Trophoblast cell (in vitro differentiated cells and primary cell): ENCODE data around the gene SERPINA9.

Experiments used
- DNase-seq, 2 donors: peaks; one replicate each; pipeline ENCODE4 v3.0.0-alpha.2; 2016
- H2AFZ ChIP-seq: 2 replicates; pipeline ENCODE4 v1.6.1; 2013; ENCODE audit warnings: low read length, moderate library complexity, mild to moderate bottlenecking; ENCODE audit not compliant: insufficient read depth, poor library complexity
- H2AK5ac ChIP-seq: 2 replicates; pipeline ENCODE4 v1.6.1; 2013; ENCODE audit warnings: mild to moderate bottlenecking, low read length
- H2BK120ac ChIP-seq: 2 replicates; pipeline ENCODE4 v1.6.1; 2013; ENCODE audit warnings: low read length, mild to moderate bottlenecking, moderate library complexity; ENCODE audit not compliant: insufficient read depth, poor library complexity
- H2BK12ac ChIP-seq: 2 replicates; pipeline ENCODE4 v1.6.1; 2013; ENCODE audit warnings: mild to moderate bottlenecking, low read length, moderate library complexity
- H2BK5ac ChIP-seq: 2 replicates; pipeline ENCODE4 v1.6.1; 2013; ENCODE audit warnings: low read length, low read depth, moderate library complexity, mild to moderate bottlenecking; ENCODE audit not compliant: poor library complexity
- H3K14ac ChIP-seq: 2 replicates; pipeline ENCODE4 v1.6.1; 2013; ENCODE audit warnings: mild to moderate bottlenecking, low read length
- H3K18ac ChIP-seq: 2 replicates; pipeline ENCODE4 v1.6.1; 2013; ENCODE audit warnings: mild to moderate bottlenecking, low read length
- H3K23ac ChIP-seq: 2 replicates; pipeline ENCODE4 v1.6.1; 2013; ENCODE audit warnings: low read length
- H3K27ac ChIP-seq: 2 replicates; pipeline ENCODE4 v1.5.1; 2013; ENCODE audit warnings: low read depth, mild to moderate bottlenecking, inconsistent platforms, low read length, moderate library complexity
- H3K27me3 ChIP-seq: 2 replicates; pipeline ENCODE4 v1.6.1; 2013; ENCODE audit warnings: inconsistent platforms, mild to moderate bottlenecking, low read length, moderate library complexity; ENCODE audit not compliant: insufficient read depth
- H3K36me3 ChIP-seq, 2 experiments: 1 replicate in 1 of 2; 2 replicates in 1 of 2; pipeline ENCODE4 v1.6.1; 2013; ENCODE audit warnings: low read length in 2 of 2, mild to moderate bottlenecking in 2 of 2, moderate library complexity in 1 of 2; ENCODE audit not compliant: insufficient read depth in 2 of 2, control insufficient read depth in 1 of 2
- H3K4ac ChIP-seq: 2 replicates; pipeline ENCODE4 v1.6.1; 2013; ENCODE audit warnings: low read depth, mild to moderate bottlenecking, low read length, moderate library complexity
- H3K4me1 ChIP-seq, 2 experiments: 1 replicate in 1 of 2; 2 replicates in 1 of 2; pipeline ENCODE4 v1.6.1; 2013; ENCODE audit warnings: low read length in 2 of 2, mild to moderate bottlenecking in 2 of 2, moderate library complexity in 1 of 2; ENCODE audit not compliant: insufficient read depth in 2 of 2, control insufficient read depth in 1 of 2
- H3K4me2 ChIP-seq: 2 replicates; pipeline ENCODE4 v1.6.1; 2013; ENCODE audit warnings: inconsistent platforms, mild to moderate bottlenecking, low read length, moderate library complexity
- H3K4me3 ChIP-seq: 2 replicates; pipeline ENCODE4 v1.5.1; 2013; ENCODE audit warnings: mild to moderate bottlenecking, low read depth, low read length, inconsistent platforms
- H3K79me1 ChIP-seq: one replicate; pipeline ENCODE4 v1.6.1; 2013; ENCODE audit warnings: low read length
- H3K79me2 ChIP-seq: 2 replicates; pipeline ENCODE4 v1.6.1; 2013; ENCODE audit warnings: low read length, mild to moderate bottlenecking; ENCODE audit not compliant: control insufficient read depth, insufficient read depth, poor library complexity
- H3K9ac ChIP-seq: 2 replicates; pipeline ENCODE4 v1.6.1; 2013; ENCODE audit warnings: mild to moderate bottlenecking, low read length
- H3K9me3 ChIP-seq: 2 replicates; pipeline ENCODE4 v1.6.1; 2013; ENCODE audit warnings: low read depth, mild to moderate bottlenecking, control low read depth, inconsistent platforms, low read length; ENCODE audit not compliant: insufficient read depth
- H4K12ac ChIP-seq: 2 replicates; pipeline ENCODE4 v1.6.1; 2013; ENCODE audit warnings: low read depth, mild to moderate bottlenecking, low read length, moderate library complexity
- H4K8ac ChIP-seq: 2 replicates; pipeline ENCODE4 v1.6.1; 2013; ENCODE audit warnings: low read depth, mild to moderate bottlenecking, low read length, moderate library complexity
- H4K91ac ChIP-seq: one replicate; pipeline ENCODE4 v1.6.1; 2013; ENCODE audit warnings: low read depth, mild to moderate bottlenecking, low read length, moderate library complexity
- WGBS: extraction: QIAGEN DNeasy Blood & Tissue Kit; methylation state at CpG from one replicate; pipeline ENCODE4 v1.1.7; 2013; ENCODE audit warnings: missing lambda C conversion rate; ENCODE audit not compliant: insufficient read length, insufficient coverage; ENCODE audit errors: extremely low coverage; 5-methylcytosine and 5-hydroxymethylcytosine counted together

The SERPINA9 gene

GRCh38 chr14:94447206-94447605, 28.8 kb downstream of the SERPINA9 start:
- Histone ChIP-seq H2BK5ac (no peak overlapping the region), H4K8ac (no peak overlapping the region), H3K18ac (no peak overlapping the region), H3K79me2 (no peaks in the 10 kb centered on the region), H3K4me2 (no peak overlapping the region), H3K4me3 (no peak overlapping the region), H3K4ac (no peak overlapping the region), H3K27me3 (no peaks in the 10 kb centered on the region), H3K14ac (no peak overlapping the region), H3K36me3 (no peaks in the 10 kb centered on the region), H2BK12ac (no peak overlapping the region), H3K27ac (no peak overlapping the region), H4K91ac (no peak overlapping the region), H2AK5ac (no peak overlapping the region), H3K9ac (no peak overlapping the region), H4K12ac (no peak overlapping the region), H2AFZ (no peak overlapping the region), H3K9me3 (no peaks in the 10 kb centered on the region), H3K23ac (no peak overlapping the region), H2BK120ac (no peak overlapping the region), H3K4me1 (no peaks in the 10 kb centered on the region), H3K79me1 (no peaks in the 10 kb centered on the region)
- no CpG with 5 or more reads among the region's 3 CpGs for WGBS
- no peak for DNase-seq

- no peak overlapping the region for H4K91ac ChIP-seq
- H3K79me1 ChIP-seq, result no peaks in the 10 kb centered on the region
- H2AFZ ChIP-seq, result no peak overlapping the region
- peaks cover 2% of the 10 kb centered on the region for H3K9me3 ChIP-seq
- no peak overlapping the region for H4K8ac ChIP-seq
- H3K9ac ChIP-seq, result no peak overlapping the region
- H3K27me3 ChIP-seq, result no peaks in the 10 kb centered on the region
- H3K23ac ChIP-seq, result no peak overlapping the region
- no peak overlapping the region for H2BK120ac ChIP-seq
- no peak overlapping the region for H2AK5ac ChIP-seq
- H3K4me1 ChIP-seq, result no peaks in the 10 kb centered on the region
- no peak overlapping the region for H3K18ac ChIP-seq
- no peak overlapping the region for H3K14ac ChIP-seq
- H3K4me3 ChIP-seq, result no peak overlapping the region
- H2BK12ac ChIP-seq, result no peak overlapping the region
- no peak for DNase-seq
- H2BK5ac ChIP-seq, result no peak overlapping the region
- no peak overlapping the region for H3K27ac ChIP-seq
- H3K4me2 ChIP-seq, result no peak overlapping the region
- H4K12ac ChIP-seq, result no peak overlapping the region
- no peaks in the 10 kb centered on the region for H3K79me2 ChIP-seq
- no peaks in the 10 kb centered on the region for H3K36me3 ChIP-seq
- no peak overlapping the region for H3K4ac ChIP-seq
- no CpG with 5 or more reads among the region's 4 CpGs for WGBS
These were observed 29.9 kb downstream of the SERPINA9 start for GRCh38 chr14:94446126-94446525.

- Histone ChIP-seq H2AFZ (no peak overlapping the region), H2AK5ac (no peak overlapping the region), H3K9me3 (peaks cover 2% of the 10 kb centered on the region), H3K4me3 (no peak overlapping the region), H3K4me1 (no peaks in the 10 kb centered on the region), H3K27ac (no peak overlapping the region), H3K23ac (no peak overlapping the region), H3K4me2 (no peak overlapping the region), H3K18ac (no peak overlapping the region), H3K79me2 (no peaks in the 10 kb centered on the region), H3K79me1 (no peaks in the 10 kb centered on the region), H3K36me3 (no peaks in the 10 kb centered on the region), H4K8ac (no peak overlapping the region), H4K12ac (no peak overlapping the region), H2BK5ac (no peak overlapping the region), H3K4ac (no peak overlapping the region), H3K14ac (no peak overlapping the region), H3K9ac (no peak overlapping the region), H3K27me3 (no peaks in the 10 kb centered on the region), H2BK120ac (no peak overlapping the region), H4K91ac (no peak overlapping the region), H2BK12ac (no peak overlapping the region)
- no peak for DNase-seq
- no CpG with 5 or more reads among the region's 1 CpG for WGBS
These were observed 31.0 kb downstream of the SERPINA9 start for GRCh38 chr14:94445003-94445402.

- no peaks in the 10 kb centered on the region for H3K79me1 ChIP-seq
- H4K91ac ChIP-seq, result no peak overlapping the region
- no peak for DNase-seq
- H3K27ac ChIP-seq, result no peak overlapping the region
- no peak overlapping the region for H3K4ac ChIP-seq
- WGBS, result no CpG with 5 or more reads among the region's 12 CpGs
- no peak overlapping the region for H3K14ac ChIP-seq
- H2BK120ac ChIP-seq, result no peak overlapping the region
- H3K18ac ChIP-seq, result no peak overlapping the region
- no peak overlapping the region for H2AK5ac ChIP-seq
- no peaks in the 10 kb centered on the region for H3K79me2 ChIP-seq
- no peak overlapping the region for H4K12ac ChIP-seq
- H3K4me1 ChIP-seq, result no peaks in the 10 kb centered on the region
- no peak overlapping the region for H2AFZ ChIP-seq
- peaks cover 2% of the 10 kb centered on the region for H3K9me3 ChIP-seq
- no peaks in the 10 kb centered on the region for H3K27me3 ChIP-seq
- no peak overlapping the region for H3K4me2 ChIP-seq
- H2BK12ac ChIP-seq, result no peak overlapping the region
- H4K8ac ChIP-seq, result no peak overlapping the region
- no peaks in the 10 kb centered on the region for H3K36me3 ChIP-seq
- H3K4me3 ChIP-seq, result no peak overlapping the region
- H3K9ac ChIP-seq, result no peak overlapping the region
- H2BK5ac ChIP-seq, result no peak overlapping the region
- H3K23ac ChIP-seq, result no peak overlapping the region
These were observed 34.3 kb downstream of the SERPINA9 start for GRCh38 chr14:94441531-94442205.
